Activated naive CD4-positive, alpha-beta T cell (primary cell): ENCODE results near the gene ZMYM2.

ENCODE experiments used
- DNase-seq, 4 experiments: peaks; one replicate each; lab custom pipeline; 2025; lab: John Stamatoyannopoulos, UW

The ZMYM2 gene

DNA sequence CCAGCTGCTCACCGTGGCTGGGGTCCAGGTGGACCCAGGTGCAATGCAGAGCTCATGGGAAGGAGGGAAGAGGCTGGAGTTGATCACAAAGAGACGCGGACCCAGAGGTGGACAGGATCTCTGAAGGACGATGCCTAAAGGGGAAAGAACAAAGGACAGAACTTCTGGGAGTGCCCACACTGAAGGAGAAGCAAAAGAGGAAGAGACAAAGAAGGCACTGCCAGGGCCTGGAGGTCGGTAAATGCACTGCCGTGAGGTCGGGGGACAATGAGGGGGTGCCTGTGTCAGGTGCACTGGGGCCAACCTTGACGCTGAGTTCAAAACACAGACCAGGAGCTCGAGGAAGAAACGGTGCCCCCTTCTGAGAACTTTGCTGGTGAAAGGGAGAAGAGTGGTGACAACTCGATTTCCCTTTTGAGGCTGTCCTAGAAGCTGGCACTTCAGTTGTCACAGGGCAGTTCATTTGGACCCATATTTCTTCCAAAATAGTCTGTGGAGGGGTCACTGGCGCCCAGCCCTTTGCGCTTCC lies 146.7 kb downstream of the ZMYM2 start:
- no peak for DNase-seq

DNA sequence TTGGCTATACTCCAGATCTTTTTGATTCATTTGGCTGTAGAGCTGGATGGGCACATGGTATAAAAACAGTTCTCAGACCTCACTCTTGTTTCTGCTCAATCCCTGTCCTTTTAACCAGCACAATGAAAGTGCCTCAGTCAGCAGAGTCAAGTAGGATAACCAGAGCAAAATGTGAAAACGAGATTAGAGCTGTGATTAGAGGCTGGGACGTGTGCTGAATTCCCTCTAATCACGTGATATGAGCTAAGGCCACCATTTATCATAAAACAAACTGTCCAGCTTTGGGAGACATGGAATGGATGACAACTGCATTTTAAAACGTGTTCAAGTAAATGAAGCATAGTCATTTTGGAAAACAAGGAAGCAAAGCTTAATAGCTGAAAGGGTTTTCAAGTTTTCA lies 148.2 kb downstream of the ZMYM2 start:
- no peak for DNase-seq

GRCh38 chr13:20109037-20109436 lies 150.5 kb downstream of the ZMYM2 start:
- no peak for DNase-seq

- no peak for DNase-seq
These were observed 155.6 kb downstream of the ZMYM2 start for GRCh38 chr13:20114066-20114610.

- no peak for DNase-seq
These were observed 157.7 kb downstream of the ZMYM2 start for GRCh38 chr13:20116213-20116612.

DNA sequence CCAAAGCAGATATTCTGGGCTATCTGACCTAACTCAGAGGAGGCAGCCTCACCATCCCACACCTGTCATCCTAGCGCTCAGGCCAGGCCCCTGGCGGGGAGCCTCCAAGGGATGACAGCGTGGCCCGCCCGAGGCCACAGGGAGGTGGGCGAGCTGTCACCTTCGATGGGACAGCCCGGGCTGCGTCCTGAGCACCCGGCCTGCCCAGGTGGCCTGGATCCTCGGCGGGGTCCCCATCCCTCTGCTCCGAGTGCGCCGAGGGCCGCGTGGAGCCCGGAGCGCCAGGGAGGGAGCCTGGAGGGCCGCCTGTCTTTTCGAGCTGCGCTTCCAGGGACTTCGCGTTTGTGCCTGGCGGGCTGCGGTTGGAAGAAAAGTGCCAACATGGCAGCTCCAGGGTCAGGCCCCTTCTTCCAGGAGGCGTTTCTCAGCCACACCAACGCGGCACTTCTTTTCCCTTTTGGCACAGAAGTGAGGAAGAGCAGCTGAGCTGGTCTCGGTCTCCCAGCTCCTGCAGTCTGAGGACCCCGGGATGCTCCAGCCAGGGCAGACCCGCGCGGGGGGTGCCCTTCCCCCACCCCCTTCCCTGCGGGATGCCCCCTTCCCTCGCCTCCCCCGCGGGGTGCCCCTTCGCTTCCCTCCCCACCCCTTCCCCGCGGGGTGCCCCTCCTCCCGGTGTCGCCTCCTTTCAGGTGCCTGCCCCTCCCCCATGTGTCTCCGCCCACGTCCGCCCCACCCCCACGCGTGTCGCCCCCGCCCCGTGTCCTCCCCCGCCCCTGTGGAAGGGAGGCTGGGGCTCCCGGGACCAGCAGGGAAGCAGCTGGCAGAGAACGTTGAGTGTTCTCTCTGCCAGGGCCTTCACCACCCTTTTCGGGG lies 160.0 kb downstream of the ZMYM2 start:
- peak in 3 of 4 experiments; percentile 9 to 59 (median 40) for DNase-seq

DNA sequence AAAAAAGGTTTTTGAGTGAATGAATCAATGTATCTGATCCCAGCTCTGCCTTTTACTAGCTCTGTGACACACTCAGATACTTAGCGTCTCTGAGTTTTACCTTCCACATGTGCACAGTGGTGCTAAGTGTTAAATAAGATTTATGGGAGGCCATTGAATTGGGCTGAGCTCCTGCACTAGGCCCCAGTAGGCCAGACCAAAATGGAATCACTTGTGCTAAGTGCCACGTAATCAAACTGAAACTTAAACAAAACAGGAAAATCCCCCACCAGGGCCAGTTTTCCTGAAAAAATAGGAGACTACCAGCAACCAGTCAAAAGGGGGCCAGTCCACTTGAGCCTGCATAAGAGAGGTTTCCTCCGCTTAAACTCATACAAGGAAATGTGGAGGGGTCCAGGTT lies 161.4 kb downstream of the ZMYM2 start:
- DNase-seq: no peak

DNA sequence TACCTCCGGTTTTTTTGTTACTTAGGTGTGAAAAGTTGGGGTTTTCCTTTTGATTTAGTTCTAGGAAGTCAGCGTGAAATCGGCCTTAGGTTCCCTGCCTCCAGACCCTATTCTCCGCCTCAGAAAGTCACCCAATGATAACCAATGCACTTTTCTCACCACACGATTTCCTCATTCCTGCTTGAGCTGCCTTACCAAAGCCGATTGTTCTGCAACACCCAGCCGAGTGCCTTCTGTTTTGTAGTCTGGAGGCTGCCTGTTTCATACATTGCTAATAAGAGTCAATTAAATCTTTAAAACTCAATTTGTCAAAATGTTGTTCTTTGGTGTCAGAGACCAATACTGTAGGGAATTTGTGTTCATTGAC lies 162.6 kb downstream of the ZMYM2 start:
- no peak for DNase-seq

DNA sequence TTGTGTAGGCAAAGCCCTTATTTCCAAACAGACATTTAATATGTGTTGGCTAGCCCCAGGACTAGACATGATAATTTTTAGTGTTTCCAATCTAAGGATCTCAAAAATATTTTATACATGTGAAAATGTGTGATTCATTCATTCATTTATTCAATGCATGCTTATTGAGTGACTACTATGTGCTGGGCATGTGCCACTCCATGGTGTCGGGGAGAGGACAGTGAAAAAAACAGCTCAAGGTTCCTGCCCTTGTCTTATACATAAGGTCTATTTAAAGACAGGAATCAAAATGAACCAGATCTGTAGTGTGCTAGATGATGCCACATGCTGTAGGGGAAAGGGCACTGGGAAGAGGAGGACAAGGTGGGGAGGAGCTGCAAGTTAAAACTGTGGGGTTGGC lies 165.8 kb downstream of the ZMYM2 start:
- no peak for DNase-seq

DNA sequence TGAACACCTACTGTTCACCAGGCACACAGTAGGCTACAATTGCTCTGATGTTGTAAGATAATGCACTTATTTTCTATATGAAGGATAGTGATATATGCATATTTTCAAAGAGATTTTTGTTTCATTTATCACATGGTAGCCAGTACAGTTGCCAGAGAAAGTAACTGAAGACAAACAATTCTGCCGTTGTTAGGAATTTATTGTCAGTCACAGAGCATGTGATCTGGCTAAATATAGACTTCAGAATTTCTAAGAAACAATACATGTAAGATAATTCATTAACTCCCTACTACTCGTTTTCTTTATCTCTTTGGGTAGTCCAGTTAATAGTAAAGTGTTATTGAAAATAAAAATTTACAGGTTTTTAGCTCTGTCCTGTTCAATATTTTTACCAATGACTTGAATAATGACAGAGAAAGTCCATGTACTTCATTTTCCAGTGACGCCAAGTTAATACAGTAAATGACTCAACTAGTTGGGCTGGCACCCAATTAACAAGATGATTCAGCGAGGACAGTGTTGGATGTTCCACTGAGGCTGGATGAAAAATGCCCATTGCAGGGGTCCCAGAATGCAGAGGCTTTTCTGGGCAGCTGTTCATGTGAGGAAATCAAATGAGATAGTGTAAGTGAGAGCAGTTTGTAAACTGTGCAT lies 166.7 kb downstream of the ZMYM2 start:
- no peak for DNase-seq

- no peak for DNase-seq
These were observed 167.2 kb downstream of the ZMYM2 start for GRCh38 chr13:20125783-20126165.

GRCh38 chr13:20126541-20127261 lies 168.2 kb downstream of the ZMYM2 start:
- DNase-seq: no peak

DNA sequence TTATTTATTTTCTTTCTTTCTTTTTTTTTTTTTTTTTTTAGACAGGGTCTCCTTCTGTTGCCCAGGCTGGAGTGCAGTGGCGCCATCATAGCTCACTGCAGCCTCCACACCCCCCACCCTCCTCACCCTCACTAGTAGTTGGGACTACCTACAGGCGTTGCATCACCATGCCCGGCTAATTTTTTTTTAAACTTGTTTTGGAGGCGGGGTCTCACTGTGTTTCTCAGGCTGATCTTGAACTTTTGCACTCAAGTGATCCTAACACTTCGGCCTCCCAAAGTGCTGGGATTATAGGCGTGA lies 168.7 kb downstream of the ZMYM2 start:
- no peak for DNase-seq

DNA sequence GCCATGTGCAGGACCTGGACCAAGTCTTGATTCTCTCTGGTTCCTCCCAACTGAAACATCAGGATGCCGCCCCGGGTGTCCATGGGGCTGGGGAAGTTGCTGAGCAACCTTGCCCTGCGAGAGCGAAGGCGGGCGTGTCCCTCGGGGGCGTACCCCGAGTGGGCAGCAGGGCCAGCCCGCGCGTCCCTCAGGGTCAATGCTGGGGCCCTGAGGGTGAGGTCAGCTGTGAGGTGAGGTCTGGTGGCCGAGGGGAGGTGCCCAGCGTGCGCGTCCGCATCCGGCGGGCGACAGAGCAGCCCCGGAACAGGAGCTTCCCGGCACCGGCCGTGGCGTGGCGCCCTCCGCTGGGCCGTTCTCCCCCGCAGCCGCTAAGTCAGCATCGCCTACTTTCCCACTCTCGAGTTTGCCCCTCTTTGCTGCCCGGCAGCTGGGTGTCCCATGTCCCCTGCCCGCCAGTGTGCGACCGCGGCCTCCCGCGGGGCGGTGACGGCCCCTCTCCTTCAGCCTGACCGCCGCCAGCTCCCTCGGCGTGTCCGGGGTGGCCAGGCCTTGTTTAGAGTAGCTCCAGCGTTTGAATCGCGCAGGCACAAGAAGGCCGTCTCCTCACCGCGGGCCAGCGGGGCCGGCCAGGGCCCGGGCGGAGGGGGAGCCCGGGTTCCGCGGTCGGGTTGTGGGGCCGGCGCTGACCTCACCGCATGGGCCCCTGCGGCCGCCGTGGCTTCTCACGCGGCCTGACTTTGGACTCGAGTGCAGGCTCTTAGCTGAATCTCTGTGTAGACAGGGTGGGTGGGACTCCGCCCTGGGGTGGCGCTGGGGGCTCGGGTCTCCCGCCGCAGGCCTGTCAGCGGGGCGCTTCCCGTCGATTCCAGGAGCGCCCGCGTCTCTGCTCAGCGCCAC lies 169.3 kb downstream of the ZMYM2 start:
- DNase-seq: peak in 1 of 4 experiments; percentile 16

- DNase-seq: no peak
These were observed 170.0 kb downstream of the ZMYM2 start for GRCh38 chr13:20128459-20128931.

DNA sequence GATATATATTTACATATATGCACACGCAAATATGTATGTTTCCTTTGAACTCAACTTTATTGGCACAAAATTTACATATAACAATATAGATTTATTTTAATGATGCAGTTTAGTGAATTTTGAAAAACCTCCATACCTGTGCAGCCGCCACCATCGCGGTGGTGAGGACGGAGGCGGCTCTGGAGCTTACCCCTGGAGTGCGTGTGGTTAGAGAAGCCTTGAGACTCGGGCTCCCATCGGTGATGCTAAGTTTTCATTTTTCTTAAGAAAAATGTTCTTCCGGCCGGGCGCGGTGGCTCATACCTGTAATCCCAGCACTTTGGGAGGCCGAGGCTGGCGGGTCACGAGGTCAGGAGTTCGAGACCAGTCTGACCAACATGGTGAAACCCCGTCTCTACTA lies 170.5 kb downstream of the ZMYM2 start:
- DNase-seq: no peak

GRCh38 chr13:20130012-20130411 lies 171.5 kb downstream of the ZMYM2 start:
- DNase-seq: no peak

- no peak for DNase-seq
These were observed 172.1 kb downstream of the ZMYM2 start for GRCh38 chr13:20130652-20131051.

GRCh38 chr13:20131057-20131832 lies 172.7 kb downstream of the ZMYM2 start:
- DNase-seq: no peak

GRCh38 chr13:20132052-20132634 lies 173.6 kb downstream of the ZMYM2 start:
- DNase-seq: no peak
